K562 (cell line): ENCODE results near the gene TRIO. TPM values are rescaled to one million over a fixed set of nuclear protein-coding genes. Genes with fewer than 3 reads are reported as not detected.

Source experiments
- ATAC-seq: fragments of 200-7000 bp; cut with Tn5 transposase; 3 replicates; pipeline ENCODE4 v1.9.1; 2020; ENCODE audit warnings: moderate library complexity
- BruUV-seq: library from RNA; stranded (reverse); fragments of 400-500 nt; replicated peaks from 2 replicates; lab custom pipeline; 2021; lab: Mats Ljungman, UMichigan
- CTCF ChIA-PET: fragments of 300-600 bp; formaldehyde crosslinking; extraction: SDS; loops from one replicate; lab custom pipeline; 2021; ENCODE audit warnings: low intra/inter-chr PET ratio; lab: Yijun Ruan, JAX
- POLR2A ChIA-PET: fragments of 300-600, 350-650 bp; sonication (Branson Sonifier 250); formaldehyde crosslinking; extraction: SDS; loops from one replicate; lab custom pipeline; 2021; ENCODE audit warnings: antibody characterized with exemption, inconsistent platforms; lab: Yijun Ruan, JAX
- DNase-seq, 4 experiments: peaks; one replicate each; pipeline versions ENCODE4 v3.0.0 to v3.0.0-alpha.2; 2011 to 2018; ENCODE audit warnings: low spot score in 3 of 4, mixed read lengths in 3 of 4; ENCODE audit errors: extremely low read depth in 1 of 4
- FAIRE-seq: peaks from 2 replicates; lab custom pipeline; 2011; peaks lifted over from hg19 to GRCh38; lab: Jason Lieb, UNC
- H2AFZ ChIP-seq: 2 replicates; pipeline ENCODE4 v1.6.0; 2011; ENCODE audit warnings: low read depth, low read length, control low read depth, inconsistent platforms
- H3K27ac ChIP-seq: fragments of 200-600 bp; 3 replicates; pipeline ENCODE4 v1.8.0; 2011; ENCODE audit warnings: low read depth, mild to moderate bottlenecking, control low read depth, inconsistent platforms, low read length, moderate library complexity, mixed read lengths; ENCODE audit errors: extremely low read depth
- H3K27me3 ChIP-seq, 2 experiments: fragments of 300-600 bp in 1 of 2; 2 replicates in 1 of 2; 3 replicates in 1 of 2; pipeline versions ENCODE4 v1.6.0 to v1.8.0; 2011; ENCODE audit warnings: inconsistent platforms in 2 of 2, low read length in 2 of 2, mild to moderate bottlenecking in 1 of 2, mixed read lengths in 1 of 2, moderate library complexity in 1 of 2; ENCODE audit not compliant: control insufficient read depth in 2 of 2, insufficient read depth in 2 of 2
- H3K36me3 ChIP-seq: fragments of 300-600 bp; 3 replicates; pipeline ENCODE4 v1.8.0; 2011; ENCODE audit warnings: mild to moderate bottlenecking, low read length, inconsistent platforms; ENCODE audit not compliant: control insufficient read depth, insufficient read depth
- H3K4me1 ChIP-seq, 2 experiments: fragments of 200-600 bp in 1 of 2; replicated peaks in 1 of 2; 2 replicates in 1 of 2; 3 replicates in 1 of 2; pipeline versions ENCODE4 v1.5.1 to v1.8.0; 2011; ENCODE audit warnings: inconsistent platforms in 2 of 2, low read length in 2 of 2, mild to moderate bottlenecking in 1 of 2, mixed read lengths in 1 of 2, moderate library complexity in 1 of 2; ENCODE audit not compliant: control insufficient read depth in 2 of 2, insufficient read depth in 2 of 2
- H3K4me2 ChIP-seq: 2 replicates; pipeline ENCODE4 v1.6.1; 2011; ENCODE audit warnings: low read length, control low read depth, inconsistent platforms, mixed read lengths; ENCODE audit not compliant: insufficient read depth
- H3K4me3 ChIP-seq: fragments of 200-600 bp; sonication (generic), shearing (Covaris generic); 2 replicates; pipeline ENCODE4 v1.5.1; 2016; ENCODE audit warnings: control low read depth, inconsistent platforms
- H3K79me2 ChIP-seq: fragments of 200-600 bp; 3 replicates; pipeline ENCODE4 v1.8.0; 2011; ENCODE audit warnings: low read length, inconsistent platforms; ENCODE audit not compliant: control insufficient read depth, insufficient read depth
- H3K9ac ChIP-seq, 2 experiments: 2 replicates each; pipeline versions ENCODE4 v1.6.0 to v1.6.1; 2011; ENCODE audit warnings: low read depth in 2 of 2, low read length in 2 of 2, control low read depth in 1 of 2, inconsistent platforms in 1 of 2, mild to moderate bottlenecking in 1 of 2, mixed read lengths in 1 of 2; ENCODE audit not compliant: insufficient read depth in 1 of 2
- H3K9me1 ChIP-seq: one replicate; pipeline ENCODE4 v1.6.0; 2011; ENCODE audit warnings: inconsistent platforms, mild to moderate bottlenecking, low read length, moderate library complexity; ENCODE audit not compliant: control insufficient read depth, insufficient read depth
- H3K9me3 ChIP-seq: replicated peaks from 2 replicates; pipeline ENCODE4 v1.5.1; 2011; ENCODE audit warnings: low read depth, low read length, inconsistent platforms; ENCODE audit not compliant: control insufficient read depth, insufficient read depth
- H4K20me1 ChIP-seq: replicated peaks from 2 replicates; pipeline ENCODE4 v1.6.1; 2011; ENCODE audit warnings: low read length, inconsistent platforms, mixed read lengths; ENCODE audit not compliant: control insufficient read depth, insufficient read depth
- MAZ ChIP-seq, 2 experiments: fragments of 450-650 bp in 1 of 2; sonication (generic) in 1 of 2; formaldehyde crosslinking; IDR thresholded peaks in 1 of 2; conservative IDR thresholded peaks in 1 of 2; 2 replicates each; pipeline versions ENCODE4 v1.4.0 to v1.5.0; 2020; ENCODE audit warnings: mild to moderate bottlenecking in 1 of 2, missing genetic modification reagents in 1 of 2
- MEIS2 ChIP-seq: fragments of 450-650 bp; IDR thresholded peaks from 2 replicates; pipeline ENCODE4 v1.6.1; 2014; ENCODE audit warnings: mild to moderate bottlenecking; ENCODE audit not compliant: partially characterized antibody
- WGBS: fragments of 100-300 bp; shearing (Covaris generic); methylation state at CpG from one replicate; pipeline ENCODE4 v1.1.6; 2016; ENCODE audit warnings: low coverage, mixed read lengths; ENCODE audit not compliant: insufficient coverage; ENCODE audit errors: missing lambda C conversion rate; 5-methylcytosine and 5-hydroxymethylcytosine counted together
- in situ Hi-C: fragments of 300-500 bp; cut with MboI; formaldehyde crosslinking; loops from 4 replicates; pipeline ENCODE4 v1.15.0; 2018; ENCODE audit warnings: inconsistent platforms, mixed read lengths
- intact Hi-C: fragments of 100-400 bp; cut with micrococcal nuclease; formaldehyde crosslinking; loops from 2 replicates; pipeline ENCODE4 v1.14.2; 2022
- polyA plus RNA-seq, 8 experiments: library from polyadenylated mRNA; depleted of rRNA in 4 of 8; stranded (reverse) in 5 of 8; unstranded in 3 of 8; fragments of >200 nt; fragmentation: Nextera tagmentation in 2 of 8; fragmentation: Illumina TruSeq in 1 of 8; extraction: Ambion mirVana in 2 of 8; extraction: Trizol in 1 of 8; gene quantifications; 2 replicates each; pipeline versions ENCODE4 v1.2.1 to v1.2.3, GENCODE V29; 2011 to 2014; ENCODE audit warnings: inconsistent platforms in 1 of 8, missing spikeins in 1 of 8
- total RNA-seq, 7 experiments: library from RNA; depleted of rRNA in 6 of 7; stranded (reverse); fragments of >200 nt in 6 of 7; fragmentation: Illumina TruSeq in 2 of 7; extraction: Trizol in 2 of 7; gene quantifications; 2 replicates each; pipeline versions ENCODE4 v1.2.1 to v1.2.3, GENCODE V29; 2011 to 2021; ENCODE audit warnings: low replicate concordance in 1 of 7
- TF ChIP-seq, protein P1 (sequence below): fragments of 200-800 bp; sonication (Bioruptor generic); IDR thresholded peaks from 2 replicates; pipeline ENCODE4 v1.6.1; 2016; ENCODE audit warnings: missing genetic modification characterization, missing compliant biosample characterization
- TF ChIP-seq, protein P2 (sequence below): sonication (generic); formaldehyde crosslinking; IDR thresholded peaks from 2 replicates; pipeline ENCODE4 v1.8.1; 2022; ENCODE audit warnings: missing genetic modification reagents
- TF ChIP-seq, protein P3 (sequence below), 2 experiments: IDR thresholded peaks in 1 of 2; conservative IDR thresholded peaks in 1 of 2; 2 replicates each; pipeline ENCODE4 v1.6.1; 2016; ENCODE audit warnings: low read depth in 2 of 2, mild to moderate bottlenecking in 1 of 2, missing compliant biosample characterization in 1 of 2, missing genetic modification characterization in 1 of 2, moderate library complexity in 1 of 2

TRIO gene
- total and polyA plus RNA-seq, 9 of the 15 experiments (the other 6 are each of a cell fraction or from before 2014, with no cell fraction given): 0.24 to 5.0 (median 1.1) TPM

DNA sequence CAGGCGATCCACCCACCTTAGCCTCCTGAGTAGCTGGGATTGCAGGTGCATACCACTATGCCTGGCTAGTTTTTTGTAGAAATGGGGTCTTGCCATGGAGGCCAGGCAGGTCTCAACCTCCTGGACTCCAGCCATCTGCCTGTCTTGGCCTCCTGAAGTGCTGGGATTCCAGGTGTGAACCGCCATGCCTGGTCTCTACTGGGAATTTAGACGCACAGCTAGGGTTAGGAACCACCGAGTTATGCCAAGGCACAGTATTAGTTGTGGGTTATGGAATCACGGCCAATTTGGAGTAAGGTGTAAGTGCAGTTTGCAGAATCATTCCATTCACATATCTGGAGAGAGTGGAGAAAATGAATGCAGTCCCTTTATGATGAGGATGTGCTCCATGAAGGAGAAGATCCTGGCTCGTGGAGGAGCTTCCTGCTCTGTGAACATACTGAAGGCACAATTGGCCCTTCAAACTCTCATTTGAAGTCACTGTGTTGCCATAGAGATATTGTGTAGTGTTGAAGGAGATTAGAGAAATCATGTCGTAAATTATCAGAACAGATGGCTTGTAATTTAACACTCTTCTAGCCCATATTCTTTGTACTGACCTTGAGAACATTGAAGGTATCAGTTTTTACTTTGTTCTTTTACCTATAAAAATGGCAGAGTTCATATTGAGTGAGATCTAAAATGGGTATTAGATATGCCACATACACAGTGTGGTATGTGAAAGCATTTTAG, 18.8 kb downstream of the TRIO start:
- WGBS: 1% methylated on average over 7 of the region's 7 CpGs
- Histone ChIP-seq H2AFZ (no peak overlapping the region), H3K27me3 (peaks cover 0 to 18% of the 10 kb centered on the region in 2 experiments; a peak in 2 of 5 replicates), H3K9ac (no peak overlapping the region), H3K4me2 (no peak overlapping the region), H3K9me1 (no peaks in the 10 kb centered on the region)
- no peak for DNase-seq
- POLR2A ChIA-PET: no interaction called here
- CTCF ChIA-PET: no interaction called here
- TF ChIP-seq, protein P1, sequence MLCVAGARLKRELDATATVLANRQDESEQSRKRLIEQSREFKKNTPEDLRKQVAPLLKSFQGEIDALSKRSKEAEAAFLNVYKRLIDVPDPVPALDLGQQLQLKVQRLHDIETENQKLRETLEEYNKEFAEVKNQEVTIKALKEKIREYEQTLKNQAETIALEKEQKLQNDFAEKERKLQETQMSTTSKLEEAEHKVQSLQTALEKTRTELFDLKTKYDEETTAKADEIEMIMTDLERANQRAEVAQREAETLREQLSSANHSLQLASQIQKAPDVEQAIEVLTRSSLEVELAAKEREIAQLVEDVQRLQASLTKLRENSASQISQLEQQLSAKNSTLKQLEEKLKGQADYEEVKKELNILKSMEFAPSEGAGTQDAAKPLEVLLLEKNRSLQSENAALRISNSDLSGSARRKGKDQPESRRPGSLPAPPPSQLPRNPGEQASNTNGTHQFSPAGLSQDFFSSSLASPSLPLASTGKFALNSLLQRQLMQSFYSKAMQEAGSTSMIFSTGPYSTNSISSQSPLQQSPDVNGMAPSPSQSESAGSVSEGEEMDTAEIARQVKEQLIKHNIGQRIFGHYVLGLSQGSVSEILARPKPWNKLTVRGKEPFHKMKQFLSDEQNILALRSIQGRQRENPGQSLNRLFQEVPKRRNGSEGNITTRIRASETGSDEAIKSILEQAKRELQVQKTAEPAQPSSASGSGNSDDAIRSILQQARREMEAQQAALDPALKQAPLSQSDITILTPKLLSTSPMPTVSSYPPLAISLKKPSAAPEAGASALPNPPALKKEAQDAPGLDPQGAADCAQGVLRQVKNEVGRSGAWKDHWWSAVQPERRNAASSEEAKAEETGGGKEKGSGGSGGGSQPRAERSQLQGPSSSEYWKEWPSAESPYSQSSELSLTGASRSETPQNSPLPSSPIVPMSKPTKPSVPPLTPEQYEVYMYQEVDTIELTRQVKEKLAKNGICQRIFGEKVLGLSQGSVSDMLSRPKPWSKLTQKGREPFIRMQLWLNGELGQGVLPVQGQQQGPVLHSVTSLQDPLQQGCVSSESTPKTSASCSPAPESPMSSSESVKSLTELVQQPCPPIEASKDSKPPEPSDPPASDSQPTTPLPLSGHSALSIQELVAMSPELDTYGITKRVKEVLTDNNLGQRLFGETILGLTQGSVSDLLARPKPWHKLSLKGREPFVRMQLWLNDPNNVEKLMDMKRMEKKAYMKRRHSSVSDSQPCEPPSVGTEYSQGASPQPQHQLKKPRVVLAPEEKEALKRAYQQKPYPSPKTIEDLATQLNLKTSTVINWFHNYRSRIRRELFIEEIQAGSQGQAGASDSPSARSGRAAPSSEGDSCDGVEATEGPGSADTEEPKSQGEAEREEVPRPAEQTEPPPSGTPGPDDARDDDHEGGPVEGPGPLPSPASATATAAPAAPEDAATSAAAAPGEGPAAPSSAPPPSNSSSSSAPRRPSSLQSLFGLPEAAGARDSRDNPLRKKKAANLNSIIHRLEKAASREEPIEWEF: no peak
- TF ChIP-seq MAZ (CRISPR knock-in tag; conservative IDR thresholded peaks at IDR 0.05 in 1 of 2, IDR thresholded peaks at IDR 0.05 in 1 of 2) (no peak), MEIS2 (peak; percentile 3)
- TF ChIP-seq, protein P2, sequence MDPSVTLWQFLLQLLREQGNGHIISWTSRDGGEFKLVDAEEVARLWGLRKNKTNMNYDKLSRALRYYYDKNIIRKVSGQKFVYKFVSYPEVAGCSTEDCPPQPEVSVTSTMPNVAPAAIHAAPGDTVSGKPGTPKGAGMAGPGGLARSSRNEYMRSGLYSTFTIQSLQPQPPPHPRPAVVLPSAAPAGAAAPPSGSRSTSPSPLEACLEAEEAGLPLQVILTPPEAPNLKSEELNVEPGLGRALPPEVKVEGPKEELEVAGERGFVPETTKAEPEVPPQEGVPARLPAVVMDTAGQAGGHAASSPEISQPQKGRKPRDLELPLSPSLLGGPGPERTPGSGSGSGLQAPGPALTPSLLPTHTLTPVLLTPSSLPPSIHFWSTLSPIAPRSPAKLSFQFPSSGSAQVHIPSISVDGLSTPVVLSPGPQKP (CRISPR knock-in tag): no peak
- TF ChIP-seq, protein P3, sequence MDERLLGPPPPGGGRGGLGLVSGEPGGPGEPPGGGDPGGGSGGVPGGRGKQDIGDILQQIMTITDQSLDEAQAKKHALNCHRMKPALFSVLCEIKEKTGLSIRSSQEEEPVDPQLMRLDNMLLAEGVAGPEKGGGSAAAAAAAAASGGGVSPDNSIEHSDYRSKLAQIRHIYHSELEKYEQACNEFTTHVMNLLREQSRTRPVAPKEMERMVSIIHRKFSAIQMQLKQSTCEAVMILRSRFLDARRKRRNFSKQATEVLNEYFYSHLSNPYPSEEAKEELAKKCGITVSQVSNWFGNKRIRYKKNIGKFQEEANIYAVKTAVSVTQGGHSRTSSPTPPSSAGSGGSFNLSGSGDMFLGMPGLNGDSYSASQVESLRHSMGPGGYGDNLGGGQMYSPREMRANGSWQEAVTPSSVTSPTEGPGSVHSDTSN (CRISPR knock-in tag; IDR thresholded peaks at IDR 0.05; ENCODE audit: low read depth): no peak
- TF ChIP-seq, protein P3 (tag; conservative IDR thresholded peaks at IDR 0.05; ENCODE audit: low read depth): peak; percentile 28; the same call in 1 of the 2 replicates
- TF ChIP-seq, all 486 proteins: peak for 2
- Histone ChIP-seq H3K36me3 (no peaks in the 10 kb centered on the region), H4K20me1 (no peaks in the 10 kb centered on the region), H3K9me3 (no peaks in the 10 kb centered on the region), H3K27ac (no peak overlapping the region), H3K4me1 (no peaks in the 10 kb centered on the region), H3K4me3 (no peak overlapping the region), H3K79me2 (no peaks in the 10 kb centered on the region)
- ATAC-seq: no peak
- in situ Hi-C loops (no loop called here), intact Hi-C loops (no loop called here)
- FAIRE-seq: no peak
- no TSS peak for BruUV-seq
